Smooth muscle cell (in vitro differentiated cells): Measurements from ENCODE around the gene IFNAR2. TPM values are rescaled to one million over a fixed set of nuclear protein-coding genes. Genes with fewer than 3 reads are reported as not detected.

ENCODE experiments used
- DNase-seq: peaks from one replicate; lab custom pipeline; 2025; ENCODE audit not compliant: unreplicated experiment; lab: John Stamatoyannopoulos, UW
- H2AFZ ChIP-seq: fragments of 200-600 bp; sonication (generic); 2 replicates; pipeline ENCODE4 v1.6.0; 2016; ENCODE audit warnings: antibody characterized with exemption, low read depth, mild to moderate bottlenecking
- H3F3A ChIP-seq: fragments of 200-600 bp; sonication (generic); 2 replicates; pipeline ENCODE4 v1.6.0; 2017; ENCODE audit warnings: antibody characterized with exemption, low read depth
- H3K27ac ChIP-seq: fragments of 200-600 bp; sonication (generic); 2 replicates; pipeline ENCODE4 v1.5.1; 2016; ENCODE audit warnings: low read depth, mild to moderate bottlenecking
- H3K27me3 ChIP-seq: fragments of 200-600 bp; sonication (generic); 2 replicates; pipeline ENCODE4 v1.6.1; 2016; ENCODE audit warnings: low read depth, mild to moderate bottlenecking
- H3K36me3 ChIP-seq: fragments of 200-600 bp; sonication (generic); 2 replicates; pipeline ENCODE4 v1.5.1; 2016; ENCODE audit warnings: low read depth
- H3K4me1 ChIP-seq: fragments of 200-600 bp; sonication (generic); 2 replicates; pipeline ENCODE4 v1.5.1; 2016; ENCODE audit warnings: low read depth
- H3K4me2 ChIP-seq: fragments of 200-600 bp; sonication (generic); 2 replicates; pipeline ENCODE4 v1.6.0; 2016; ENCODE audit warnings: mild to moderate bottlenecking
- H3K4me3 ChIP-seq: fragments of 200-600 bp; sonication (generic); 2 replicates; pipeline ENCODE4 v1.5.1; 2016; ENCODE audit warnings: mild to moderate bottlenecking
- H3K79me2 ChIP-seq: fragments of 200-600 bp; sonication (generic); 2 replicates; pipeline ENCODE4 v1.6.0; 2016; ENCODE audit warnings: low read depth, mild to moderate bottlenecking
- H3K9ac ChIP-seq: fragments of 200-600 bp; sonication (generic); 2 replicates; pipeline ENCODE4 v1.6.0; 2016; ENCODE audit warnings: low read depth
- H3K9me3 ChIP-seq: fragments of 200-600 bp; sonication (generic); replicated peaks from 2 replicates; pipeline ENCODE4 v1.5.1; 2016; ENCODE audit warnings: low read depth
- H4K20me1 ChIP-seq: fragments of 200-600 bp; sonication (generic); 2 replicates; pipeline ENCODE4 v1.6.0; 2016; ENCODE audit warnings: low read depth
- WGBS: methylation state at CpG from one replicate; pipeline ENCODE4 v1.1.7; 2016; ENCODE audit warnings: low lambda C conversion rate; 5-methylcytosine and 5-hydroxymethylcytosine counted together
- polyA plus RNA-seq: library from polyadenylated mRNA; unstranded; fragments of >200 nt; fragmentation: Nextera tagmentation; extraction: Ambion mirVana; gene quantifications from 2 replicates; pipeline ENCODE4 v1.2.1, GENCODE V29; 2016
- total RNA-seq: library from RNA; depleted of rRNA; stranded (reverse); fragments of >200 nt; gene quantifications from 2 replicates; pipeline ENCODE4 v1.2.3, GENCODE V29; 2014
- TF ChIP-seq, protein P1 (sequence below): fragments of 200-600 bp; sonication (generic); IDR thresholded peaks from 2 replicates; pipeline ENCODE4 v1.5.1; 2017; ENCODE audit warnings: borderline replicate concordance, mild to moderate bottlenecking, antibody characterized with exemption; ENCODE audit not compliant: insufficient read depth, poor library complexity, severe bottlenecking

The IFNAR2 gene
- total and polyA plus RNA-seq, 2 experiments from 2014 or later, result 30.7 to 33.2 TPM

- H3K9ac ChIP-seq, result no peak overlapping the region
- peaks cover 9% of the 10 kb centered on the region for H3K36me3 ChIP-seq
- H3K79me2 ChIP-seq, result no peaks in the 10 kb centered on the region
- H3K4me3 ChIP-seq, result no peak overlapping the region
- DNase-seq, result no peak
- H3K4me1 ChIP-seq, result no peaks in the 10 kb centered on the region
- H4K20me1 ChIP-seq, result no peaks in the 10 kb centered on the region
- H3F3A ChIP-seq, result no peaks in the 10 kb centered on the region
- H3K27ac ChIP-seq, result no peak overlapping the region
- TF ChIP-seq, protein P1, sequence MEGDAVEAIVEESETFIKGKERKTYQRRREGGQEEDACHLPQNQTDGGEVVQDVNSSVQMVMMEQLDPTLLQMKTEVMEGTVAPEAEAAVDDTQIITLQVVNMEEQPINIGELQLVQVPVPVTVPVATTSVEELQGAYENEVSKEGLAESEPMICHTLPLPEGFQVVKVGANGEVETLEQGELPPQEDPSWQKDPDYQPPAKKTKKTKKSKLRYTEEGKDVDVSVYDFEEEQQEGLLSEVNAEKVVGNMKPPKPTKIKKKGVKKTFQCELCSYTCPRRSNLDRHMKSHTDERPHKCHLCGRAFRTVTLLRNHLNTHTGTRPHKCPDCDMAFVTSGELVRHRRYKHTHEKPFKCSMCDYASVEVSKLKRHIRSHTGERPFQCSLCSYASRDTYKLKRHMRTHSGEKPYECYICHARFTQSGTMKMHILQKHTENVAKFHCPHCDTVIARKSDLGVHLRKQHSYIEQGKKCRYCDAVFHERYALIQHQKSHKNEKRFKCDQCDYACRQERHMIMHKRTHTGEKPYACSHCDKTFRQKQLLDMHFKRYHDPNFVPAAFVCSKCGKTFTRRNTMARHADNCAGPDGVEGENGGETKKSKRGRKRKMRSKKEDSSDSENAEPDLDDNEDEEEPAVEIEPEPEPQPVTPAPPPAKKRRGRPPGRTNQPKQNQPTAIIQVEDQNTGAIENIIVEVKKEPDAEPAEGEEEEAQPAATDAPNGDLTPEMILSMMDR, result no peak
- no peaks in the 10 kb centered on the region for H3K27me3 ChIP-seq
- H2AFZ ChIP-seq, result no peak overlapping the region
- WGBS, result 98% methylated on average over 9 of the region's 9 CpGs
- no peak overlapping the region for H3K4me2 ChIP-seq
- H3K9me3 ChIP-seq, result no peaks in the 10 kb centered on the region
Observed at GRCh38 chr21:33258475-33258874, 28.7 kb downstream of the IFNAR2 start.

GRCh38 chr21:33259428-33259827 is 29.7 kb downstream of the IFNAR2 start:
- H3K79me2 ChIP-seq, result no peaks in the 10 kb centered on the region
- no peak overlapping the region for H2AFZ ChIP-seq
- DNase-seq, result no peak
- WGBS, result 74% methylated on average over 2 of the region's 2 CpGs
- H3K4me3 ChIP-seq, result no peak overlapping the region
- H3K4me2 ChIP-seq, result no peak overlapping the region
- H3K27ac ChIP-seq, result peak overlapping the region; percentile 8
- no peaks in the 10 kb centered on the region for H3K9me3 ChIP-seq
- no peaks in the 10 kb centered on the region for H3K4me1 ChIP-seq
- H3K9ac ChIP-seq, result no peak overlapping the region
- H3F3A ChIP-seq, result no peaks in the 10 kb centered on the region
- peaks cover 9% of the 10 kb centered on the region for H3K36me3 ChIP-seq
- no peaks in the 10 kb centered on the region for H3K27me3 ChIP-seq
- TF ChIP-seq, protein P1, result no peak
- no peaks in the 10 kb centered on the region for H4K20me1 ChIP-seq

GRCh38 chr21:33259995-33260394 is 30.3 kb downstream of the IFNAR2 start:
- WGBS, result 95% methylated on average over 7 of the region's 7 CpGs
- no peak for DNase-seq

DNA sequence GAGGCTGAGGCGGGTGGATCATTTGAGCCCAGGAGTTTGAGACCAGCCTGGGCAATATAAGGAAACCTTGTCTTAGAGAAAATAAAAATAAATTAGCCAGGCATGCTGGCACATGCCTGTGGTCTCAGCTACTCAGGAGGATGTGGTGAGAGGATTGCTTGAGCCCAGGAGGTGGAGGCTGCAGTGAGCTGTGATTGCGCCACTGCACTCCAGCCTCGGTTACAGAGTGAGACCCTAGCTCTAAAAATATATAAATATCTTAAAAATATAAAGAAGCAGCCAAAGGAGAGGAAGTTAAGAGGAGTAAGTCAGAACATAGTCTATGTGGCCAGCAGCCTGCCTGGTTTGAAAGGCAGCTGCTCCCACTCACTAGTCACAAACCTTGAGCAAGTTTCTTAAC is 31.9 kb downstream of the IFNAR2 start:
- Histone ChIP-seq H3K27me3 (no peaks in the 10 kb centered on the region), H3F3A (no peaks in the 10 kb centered on the region), H3K4me2 (no peak overlapping the region), H3K36me3 (peaks cover 9% of the 10 kb centered on the region), H3K9me3 (no peaks in the 10 kb centered on the region), H3K79me2 (peaks cover under 1% of the 10 kb centered on the region), H3K4me1 (no peaks in the 10 kb centered on the region), H3K9ac (no peak overlapping the region), H2AFZ (no peak overlapping the region), H3K4me3 (no peak overlapping the region), H4K20me1 (peaks cover 14% of the 10 kb centered on the region), H3K27ac (peak overlapping the region; percentile 32)
- DNase-seq, result no peak
- WGBS, result 44% methylated on average over 3 of the region's 3 CpGs
- TF ChIP-seq, protein P1, result no peak

More at GRCh38 chr21:33259995-33260394, 30.3 kb downstream of the IFNAR2 start:
- Histone ChIP-seq H2AFZ (no peak overlapping the region), H4K20me1 (peaks cover 5% of the 10 kb centered on the region), H3K4me3 (no peak overlapping the region), H3K27me3 (no peaks in the 10 kb centered on the region), H3F3A (no peaks in the 10 kb centered on the region), H3K9ac (no peak overlapping the region), H3K27ac (peak overlapping the region; percentile 8), H3K4me1 (no peaks in the 10 kb centered on the region), H3K9me3 (no peaks in the 10 kb centered on the region), H3K36me3 (peaks cover 9% of the 10 kb centered on the region), H3K79me2 (no peaks in the 10 kb centered on the region), H3K4me2 (no peak overlapping the region)
- TF ChIP-seq, protein P1, result no peak
